Coronary artery (tissue), 2 donors: ENCODE data around the gene RFC1.
A peak's percentile ranks its signal among the peaks of the same experiment; 100 is the strongest.
"Not testable (repeated sequence)": the region's sequence is repeated elsewhere in the genome, so short reads cannot be mapped to it uniquely, and the experiment has no call there.

ENCODE experiments used
- DNase-seq: peaks from one replicate; pipeline ENCODE4 v3.0.0-alpha.2; 2017; ENCODE audit warnings: low spot score
- H3K27ac ChIP-seq, 2 donors: fragments of 200-600 bp; sonication (generic); one replicate each; pipeline ENCODE4 v1.5.1; 2016 to 2019
- H3K4me3 ChIP-seq: fragments of 200-600 bp; sonication (generic); 2 replicates; pipeline ENCODE4 v1.5.1; 2016; ENCODE audit warnings: mild to moderate bottlenecking, moderate library complexity
- TF ChIP-seq, protein P1 (sequence below): fragments of 200-600 bp; sonication (generic); IDR thresholded peaks from one replicate; pipeline ENCODE4 v1.5.1; 2019; ENCODE audit warnings: antibody characterized with exemption

RFC1 gene

GRCh38 chr4:39365360-39365759 lies 802 bp downstream of the RFC1 start:
- Histone ChIP-seq H3K4me3 (peak overlapping the region; percentile 96), H3K27ac (peak overlapping the region; percentile 87 to 90)
- TF ChIP-seq, protein P1, sequence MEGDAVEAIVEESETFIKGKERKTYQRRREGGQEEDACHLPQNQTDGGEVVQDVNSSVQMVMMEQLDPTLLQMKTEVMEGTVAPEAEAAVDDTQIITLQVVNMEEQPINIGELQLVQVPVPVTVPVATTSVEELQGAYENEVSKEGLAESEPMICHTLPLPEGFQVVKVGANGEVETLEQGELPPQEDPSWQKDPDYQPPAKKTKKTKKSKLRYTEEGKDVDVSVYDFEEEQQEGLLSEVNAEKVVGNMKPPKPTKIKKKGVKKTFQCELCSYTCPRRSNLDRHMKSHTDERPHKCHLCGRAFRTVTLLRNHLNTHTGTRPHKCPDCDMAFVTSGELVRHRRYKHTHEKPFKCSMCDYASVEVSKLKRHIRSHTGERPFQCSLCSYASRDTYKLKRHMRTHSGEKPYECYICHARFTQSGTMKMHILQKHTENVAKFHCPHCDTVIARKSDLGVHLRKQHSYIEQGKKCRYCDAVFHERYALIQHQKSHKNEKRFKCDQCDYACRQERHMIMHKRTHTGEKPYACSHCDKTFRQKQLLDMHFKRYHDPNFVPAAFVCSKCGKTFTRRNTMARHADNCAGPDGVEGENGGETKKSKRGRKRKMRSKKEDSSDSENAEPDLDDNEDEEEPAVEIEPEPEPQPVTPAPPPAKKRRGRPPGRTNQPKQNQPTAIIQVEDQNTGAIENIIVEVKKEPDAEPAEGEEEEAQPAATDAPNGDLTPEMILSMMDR: no peak
- no peak for DNase-seq

- Histone ChIP-seq H3K27ac (no peak overlapping the region), H3K4me3 (no peak overlapping the region)
- no peak for DNase-seq
- TF ChIP-seq, protein P1: no peak
Observed at GRCh38 chr4:39363773-39364393, 2.3 kb downstream of the RFC1 start.

DNA sequence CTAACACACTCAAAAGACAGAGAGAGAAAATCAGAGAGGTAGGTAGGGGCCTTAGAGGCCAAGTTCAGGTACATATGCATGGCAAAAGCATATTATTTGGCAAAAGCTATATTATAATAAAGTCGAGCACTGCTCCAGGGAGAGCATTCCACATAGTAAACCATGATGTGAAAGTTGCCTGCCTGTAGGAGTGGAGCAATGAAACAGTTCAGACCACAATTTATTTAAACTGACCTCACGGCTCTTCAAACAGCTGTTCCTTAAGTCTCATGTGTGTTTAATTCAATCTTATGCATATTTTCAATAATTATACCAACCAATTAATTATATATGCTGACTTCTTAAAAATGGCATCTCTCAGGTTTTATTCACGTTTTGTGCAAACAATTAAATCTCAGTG lies 3.3 kb downstream of the RFC1 start:
- TF ChIP-seq, protein P1: no peak
- H3K27ac ChIP-seq: no peak overlapping the region
- no peak overlapping the region for H3K4me3 ChIP-seq
- DNase-seq: no peak

- not testable (repeated sequence) for H3K27ac ChIP-seq, H3K4me3 ChIP-seq, DNase-seq
Observed at GRCh38 chr4:39360611-39361010, 5.6 kb downstream of the RFC1 start.

DNA sequence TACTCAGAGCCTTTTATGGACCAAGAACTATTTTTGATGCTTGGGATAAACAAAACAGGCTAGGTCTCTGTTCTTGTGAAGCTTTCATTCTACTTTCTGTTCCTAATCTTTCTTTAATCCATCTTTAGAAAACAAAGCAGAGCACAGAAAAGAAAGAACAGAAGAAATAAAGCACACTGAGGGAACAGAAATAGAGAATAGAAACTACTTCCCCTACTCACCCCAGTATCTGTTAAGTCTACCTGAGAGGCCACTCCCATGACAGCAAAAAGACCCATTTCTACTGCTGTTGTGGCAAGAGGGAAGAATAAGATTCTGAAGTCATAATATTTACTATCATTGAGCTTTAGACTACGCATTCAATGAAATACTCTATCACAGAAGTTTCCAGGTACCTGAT lies 9.2 kb downstream of the RFC1 start:
- no peak for DNase-seq
- Histone ChIP-seq H3K27ac (no peak overlapping the region), H3K4me3 (no peak overlapping the region)
- TF ChIP-seq, protein P1: no peak

DNA sequence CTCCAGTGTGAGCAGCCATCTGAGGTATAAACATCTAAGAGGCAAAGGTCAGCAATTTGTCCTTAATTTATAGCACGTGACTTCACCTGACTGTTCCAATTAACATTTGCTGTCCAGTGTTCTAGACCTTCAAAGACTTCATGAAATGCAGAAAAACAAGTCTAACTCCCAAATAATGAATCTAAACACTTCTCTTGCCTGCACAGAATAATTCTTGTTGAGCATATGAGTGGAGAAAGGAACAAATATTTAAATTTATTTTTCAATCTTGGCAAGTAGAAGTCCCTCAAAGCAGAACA lies 12.0 kb downstream of the RFC1 start:
- no peak for DNase-seq
- H3K4me3 ChIP-seq: peak overlapping the region; percentile 55
- TF ChIP-seq, protein P1: no peak
- peak overlapping the region; percentile 36 to 75 for H3K27ac ChIP-seq

GRCh38 chr4:39353478-39354253 lies 12.5 kb downstream of the RFC1 start:
- peak overlapping the region; percentile 55 for H3K4me3 ChIP-seq
- H3K27ac ChIP-seq: peak overlapping the region; percentile 36 to 75
- TF ChIP-seq, protein P1: no peak
- DNase-seq: no peak

DNA sequence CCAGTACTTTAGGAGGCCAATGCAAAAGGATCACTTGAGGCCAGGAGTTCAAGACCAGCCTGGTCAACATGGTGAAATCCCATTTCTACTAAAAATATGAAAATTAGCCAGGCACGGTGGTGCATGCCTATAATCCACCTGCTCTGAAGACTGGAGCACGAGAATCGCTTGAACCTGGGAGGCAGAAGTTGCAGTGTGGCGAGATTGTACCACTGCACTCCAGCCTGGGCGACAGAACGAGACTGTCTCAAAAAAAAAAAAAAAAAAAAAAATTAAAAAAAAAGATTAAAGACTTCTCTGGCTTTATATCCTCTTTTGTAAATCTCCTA lies 13.0 kb downstream of the RFC1 start:
- not testable (repeated sequence) for DNase-seq
- Histone ChIP-seq H3K4me3 (peak overlapping the region; percentile 55), H3K27ac (peak overlapping the region; percentile 36 to 39)
